ENCODE data around the gene POLDIP2.

The POLDIP2 gene

DNA sequence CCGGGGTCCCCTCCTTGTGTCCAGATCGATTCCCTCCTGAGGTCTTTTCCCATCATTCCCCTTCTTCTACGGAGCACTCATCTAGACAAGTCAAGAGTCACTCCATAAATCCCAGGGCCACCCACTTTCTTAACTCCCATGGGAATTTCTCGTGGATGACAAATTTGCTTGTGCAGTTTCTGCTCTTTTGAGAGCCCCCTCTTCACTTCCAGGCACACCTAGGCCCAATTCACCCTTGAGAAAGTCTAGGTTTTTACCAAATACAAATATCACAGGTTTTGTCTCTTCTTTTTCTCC, 522 bp upstream of the POLDIP2 start:
- TF ChIP-seq REST (IDR thresholded peaks at IDR 0.05; ENCODE audit: insufficient read depth in 1 of 2, low read depth in 2 of 2, low read length in 2 of 2), result no peak
- no peak for TF ChIP-seq TAF1 (IDR thresholded peaks at IDR 0.05; ENCODE audit: borderline replicate concordance, insufficient read depth, low read length)
- TF ChIP-seq SIN3A (IDR thresholded peaks at IDR 0.05; ENCODE audit: borderline replicate concordance, insufficient read depth, low read length), result no peak
- no peak for TF ChIP-seq POLR2AphosphoS5 (IDR thresholded peaks at IDR 0.05; ENCODE audit: low read depth, low read length)

DNA sequence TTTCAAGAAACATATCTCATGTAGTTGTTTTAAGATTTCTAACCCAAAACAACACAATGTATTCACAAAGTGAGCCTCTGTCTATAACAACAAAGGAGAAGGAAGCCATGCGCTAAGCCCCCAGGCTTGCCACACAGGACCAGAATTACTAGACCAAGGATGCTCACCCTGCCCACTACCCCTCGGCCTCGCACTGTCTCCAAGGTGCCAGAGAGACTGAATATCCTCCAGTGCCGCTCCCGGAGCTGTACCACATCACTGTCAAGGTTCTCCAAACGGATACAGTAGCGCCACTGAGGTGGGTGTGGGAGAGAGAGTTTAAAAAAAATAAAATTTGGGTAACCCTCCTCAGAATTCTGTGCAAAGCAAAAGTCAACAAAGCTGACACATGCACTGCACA, 7.1 kb downstream of the POLDIP2 start:
- no peak for TF ChIP-seq FOXP2 (optimal IDR thresholded peaks at IDR 0.05; ENCODE audit: borderline replicate concordance, extremely low read depth, extremely low read length, insufficient read depth)
- no peak for TF ChIP-seq REST (IDR thresholded peaks at IDR 0.05; ENCODE audit: insufficient read depth in 1 of 2, low read depth in 2 of 2, low read length in 2 of 2)
- no peak for TF ChIP-seq SIN3A (IDR thresholded peaks at IDR 0.05; ENCODE audit: borderline replicate concordance, insufficient read depth, low read length)
- TF ChIP-seq TAF1 (IDR thresholded peaks at IDR 0.05; ENCODE audit: borderline replicate concordance, insufficient read depth, low read length), result no peak
- TF ChIP-seq POLR2AphosphoS5 (IDR thresholded peaks at IDR 0.05; ENCODE audit: low read depth, low read length), result no peak

- TF ChIP-seq REST (IDR thresholded peaks at IDR 0.05; ENCODE audit: insufficient read depth in 1 of 2, low read depth in 2 of 2, low read length in 2 of 2) (no peak), POLR2AphosphoS5 (IDR thresholded peaks at IDR 0.05; ENCODE audit: low read depth, low read length) (no peak), TAF1 (IDR thresholded peaks at IDR 0.05; ENCODE audit: borderline replicate concordance, insufficient read depth, low read length) (no peak), SIN3A (IDR thresholded peaks at IDR 0.05; ENCODE audit: borderline replicate concordance, insufficient read depth, low read length) (no peak), FOXP2 (optimal IDR thresholded peaks at IDR 0.05; ENCODE audit: borderline replicate concordance, extremely low read depth, extremely low read length, insufficient read depth) (no peak)
Observed at GRCh38 chr17:28348979-28349378, 8.3 kb downstream of the POLDIP2 start.

- TF ChIP-seq REST (IDR thresholded peaks at IDR 0.05; ENCODE audit: insufficient read depth in 1 of 2, low read depth in 2 of 2, low read length in 2 of 2) (no peak), SIN3A (IDR thresholded peaks at IDR 0.05; ENCODE audit: borderline replicate concordance, insufficient read depth, low read length) (no peak), TAF1 (IDR thresholded peaks at IDR 0.05; ENCODE audit: borderline replicate concordance, insufficient read depth, low read length) (no peak), POLR2AphosphoS5 (IDR thresholded peaks at IDR 0.05; ENCODE audit: low read depth, low read length) (no peak), FOXP2 (optimal IDR thresholded peaks at IDR 0.05; ENCODE audit: borderline replicate concordance, extremely low read depth, extremely low read length, insufficient read depth) (no peak)
Observed at GRCh38 chr17:28347261-28347891, 10.0 kb downstream of the POLDIP2 start.

- TF ChIP-seq SIN3A (IDR thresholded peaks at IDR 0.05; ENCODE audit: borderline replicate concordance, insufficient read depth, low read length), result no peak
- peak; percentile 18 for TF ChIP-seq FOXP2 (optimal IDR thresholded peaks at IDR 0.05; ENCODE audit: borderline replicate concordance, extremely low read depth, extremely low read length, insufficient read depth)
Observed at GRCh38 chr17:28346746-28347246, 10.5 kb downstream of the POLDIP2 start.
